ENCODE results near the gene CABP5.

CABP5 gene

GRCh38 chr19:48030073-48030472 is 13.8 kb downstream of the CABP5 start:
- DNase-seq (ENCODE audit: low read depth), result no peak

GRCh38 chr19:48029431-48029830 is 14.4 kb downstream of the CABP5 start:
- no peak for DNase-seq (ENCODE audit: low read depth)

- no peak for DNase-seq (ENCODE audit: low read depth)
Measured at GRCh38 chr19:48025480-48025879, 18.4 kb downstream of the CABP5 start.

- no peak for DNase-seq (ENCODE audit: low read depth)
Measured at GRCh38 chr19:48023518-48023917, 20.4 kb downstream of the CABP5 start.

- no peak for DNase-seq (ENCODE audit: low read depth)
Measured at GRCh38 chr19:48023011-48023410, 20.9 kb downstream of the CABP5 start.

GRCh38 chr19:48020686-48021085 is 23.2 kb downstream of the CABP5 start:
- DNase-seq (ENCODE audit: low read depth), result no peak

- no peak for DNase-seq (ENCODE audit: low read depth)
Measured at GRCh38 chr19:48010932-48011758, 32.7 kb downstream of the CABP5 start.

GRCh38 chr19:48006762-48007161 is 37.1 kb downstream of the CABP5 start:
- no peak for DNase-seq (ENCODE audit: low read depth)

- DNase-seq (ENCODE audit: low read depth), result no peak
Measured at GRCh38 chr19:48004236-48004635, 39.6 kb downstream of the CABP5 start.

GRCh38 chr19:48000846-48001245 is 43.0 kb downstream of the CABP5 start:
- no peak for DNase-seq (ENCODE audit: low read depth)

GRCh38 chr19:47998800-47999199 is 45.1 kb downstream of the CABP5 start:
- no peak for DNase-seq (ENCODE audit: low read depth)

- no peak for DNase-seq (ENCODE audit: low read depth)
Measured at GRCh38 chr19:47996230-47996727, 47.6 kb downstream of the CABP5 start.

- no peak for DNase-seq (ENCODE audit: low read depth)
Measured at GRCh38 chr19:47994209-47994802, 49.6 kb downstream of the CABP5 start, which contains the start of gene ELSPBP1. TSS of gene ELSPBP1 (plus strand) at chr19:47994632. CDS start at chr19:48008668, 14,036 bp downstream.

- DNase-seq (ENCODE audit: low read depth), result no peak
Measured at GRCh38 chr19:47992070-47992469, 51.8 kb downstream of the CABP5 start, which contains the start of gene BSPH1. TSS of gene BSPH1 (minus strand) at chr19:47992170. CDS start at chr19:47992081, 89 bp downstream.

GRCh38 chr19:47991191-47991808 is 52.6 kb downstream of the CABP5 start:
- DNase-seq (ENCODE audit: low read depth), result no peak

Measured in activated T-cell treated with anti-CD3 and anti-CD28 coated beads for 48 hours (primary cell).